ENCODE measurements around the gene PHACTR1. TPM values are rescaled to one million over a fixed set of nuclear protein-coding genes. Genes with fewer than 3 reads are reported as not detected.

PHACTR1 gene
- total and polyA plus RNA-seq, 2 of the 4 experiments (the other 2 are of a cell fraction) = not detected

DNA sequence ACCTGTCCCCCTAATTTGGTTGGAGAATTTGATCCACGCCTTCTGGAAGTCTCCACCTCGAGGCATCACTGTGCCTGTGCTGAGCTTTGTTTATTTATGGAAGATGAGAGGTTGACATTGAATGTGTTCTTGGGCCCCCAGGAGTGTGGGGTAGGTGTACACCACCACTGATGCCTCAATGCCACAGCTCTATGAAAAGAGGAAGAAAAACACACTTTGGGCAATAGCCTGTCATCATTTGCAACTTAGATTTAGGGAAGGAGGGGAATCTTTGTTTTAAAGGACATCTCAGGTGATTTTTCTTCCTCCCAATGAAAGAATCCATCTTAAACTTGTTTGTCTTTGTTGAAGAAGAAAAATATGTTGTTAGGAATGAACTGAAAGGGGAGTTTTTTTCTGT is 569.1 kb downstream of the PHACTR1 start:
- Histone ChIP-seq H2BK120ac (ENCODE audit: low read depth, low read length) (no peak overlapping the region), H2AK5ac (ENCODE audit: low read depth, low read length) (no peak overlapping the region), H3K4me1 (ENCODE audit: control insufficient read depth, insufficient read depth, low read length) (no peaks in the 10 kb centered on the region), H2AK9ac (replicated peaks; ENCODE audit: low read depth, low read length, poor library complexity) (no peak overlapping the region), H3K4me3 (ENCODE audit: insufficient read depth, low read depth, low read length) (no peak overlapping the region), H4K8ac (ENCODE audit: low read depth in 2 of 2, low read length in 2 of 2) (no peak overlapping the region), H2BK15ac (ENCODE audit: low read depth, low read length) (no peak overlapping the region), H3K18ac (ENCODE audit: low read depth, low read length) (no peak overlapping the region), H3K27me3 (ENCODE audit: control insufficient read depth, insufficient read depth, low read length) (no peaks in the 10 kb centered on the region), H2BK5ac (ENCODE audit: low read depth, low read length, poor library complexity, severe bottlenecking) (no peak overlapping the region), H3K4ac (ENCODE audit: low read depth, low read length) (no peak overlapping the region), H3K23ac (ENCODE audit: low read depth, low read length) (no peak overlapping the region), H4K5ac (ENCODE audit: low read depth, low read length) (no peak overlapping the region), H3K79me1 (ENCODE audit: low read depth in 1 of 2, low read length in 2 of 2) (no peaks in the 10 kb centered on the region), H3K27ac (ENCODE audit: insufficient read depth, low read length) (no peak overlapping the region), H2AFZ (replicated peaks; ENCODE audit: low read length, poor library complexity) (no peak overlapping the region), H4K91ac (ENCODE audit: insufficient read depth, low read depth, low read length) (no peak overlapping the region), H3K56ac (ENCODE audit: extremely low read depth, insufficient read depth, low read length) (no peak overlapping the region), H4K20me1 (ENCODE audit: insufficient read depth, low read length) (no peaks in the 10 kb centered on the region), H3K36me3 (ENCODE audit: control insufficient read depth, insufficient read depth, low read length) (no peaks in the 10 kb centered on the region), H3K14ac (replicated peaks; ENCODE audit: low read depth, low read length) (no peak overlapping the region), H3K4me2 (ENCODE audit: low read depth, low read length) (no peak overlapping the region), H2BK20ac (ENCODE audit: low read depth, low read length) (no peak overlapping the region), H3K9me3 (ENCODE audit: control insufficient read depth, insufficient read depth, low read length) (peaks cover 4% of the 10 kb centered on the region; the same call in 1 of the 2 replicates), H3K9me1 (ENCODE audit: insufficient read depth, low read length) (no peaks in the 10 kb centered on the region), H3K9ac (ENCODE audit: low read depth, low read length) (no peak overlapping the region)
- TF ChIP-seq MXI1 (IDR thresholded peaks at IDR 0.05; ENCODE audit: borderline replicate concordance, low read depth, low read length) = no peak
- no peak for TF ChIP-seq POLR2A (IDR thresholded peaks at IDR 0.05; ENCODE audit: low read depth, low read length)
- TF ChIP-seq USF2 (IDR thresholded peaks at IDR 0.05; ENCODE audit: low read depth, low read length) = no peak
- no peak for TF ChIP-seq MAFK (IDR thresholded peaks at IDR 0.05; ENCODE audit: low read depth, low read length)
- TF ChIP-seq, protein P1, sequence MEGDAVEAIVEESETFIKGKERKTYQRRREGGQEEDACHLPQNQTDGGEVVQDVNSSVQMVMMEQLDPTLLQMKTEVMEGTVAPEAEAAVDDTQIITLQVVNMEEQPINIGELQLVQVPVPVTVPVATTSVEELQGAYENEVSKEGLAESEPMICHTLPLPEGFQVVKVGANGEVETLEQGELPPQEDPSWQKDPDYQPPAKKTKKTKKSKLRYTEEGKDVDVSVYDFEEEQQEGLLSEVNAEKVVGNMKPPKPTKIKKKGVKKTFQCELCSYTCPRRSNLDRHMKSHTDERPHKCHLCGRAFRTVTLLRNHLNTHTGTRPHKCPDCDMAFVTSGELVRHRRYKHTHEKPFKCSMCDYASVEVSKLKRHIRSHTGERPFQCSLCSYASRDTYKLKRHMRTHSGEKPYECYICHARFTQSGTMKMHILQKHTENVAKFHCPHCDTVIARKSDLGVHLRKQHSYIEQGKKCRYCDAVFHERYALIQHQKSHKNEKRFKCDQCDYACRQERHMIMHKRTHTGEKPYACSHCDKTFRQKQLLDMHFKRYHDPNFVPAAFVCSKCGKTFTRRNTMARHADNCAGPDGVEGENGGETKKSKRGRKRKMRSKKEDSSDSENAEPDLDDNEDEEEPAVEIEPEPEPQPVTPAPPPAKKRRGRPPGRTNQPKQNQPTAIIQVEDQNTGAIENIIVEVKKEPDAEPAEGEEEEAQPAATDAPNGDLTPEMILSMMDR (conservative IDR thresholded peaks at IDR 0.05; ENCODE audit: low read depth, low read length) = no peak
- no peak for TF ChIP-seq MAZ (IDR thresholded peaks at IDR 0.05; ENCODE audit: borderline replicate concordance, low read depth, low read length)
- TF ChIP-seq ELK1 (IDR thresholded peaks at IDR 0.05; ENCODE audit: borderline replicate concordance, low read depth, low read length) = no peak
- TF ChIP-seq RAD21 (IDR thresholded peaks at IDR 0.05; ENCODE audit: low read length) = no peak
- no peak for TF ChIP-seq RFX5 (IDR thresholded peaks at IDR 0.05; ENCODE audit: low read depth, low read length)
- TF ChIP-seq CHD1 (IDR thresholded peaks at IDR 0.05; ENCODE audit: low read depth, low read length) = no peak
- DNase-seq (no peak), ATAC-seq (ENCODE audit: low read depth) (no peak)
- no CpG with 5 or more reads among the region's 2 CpGs for WGBS, 2 experiments (ENCODE audit: extremely low coverage in 2 of 2, insufficient read length in 1 of 2)
- dilution Hi-C loops (cut with HindIII; ENCODE audit: low sequenced_read_pairs, unreplicated experiment) = no loop called here
- POLR2A ChIA-PET (ENCODE audit: unreplicated experiment) = interaction anchor here (1.3 kb wide), 1 partner anchor 17 kb away, joined by 3 read pairs; no protein-coding TSS in a partner anchor
- CTCF ChIA-PET = interaction anchor here (0.6 to 1.2 kb wide), 2 partner anchors 17 to 34 kb away, joined by 3 to 4 read pairs; no protein-coding TSS in a partner anchor
- in situ Hi-C loops (cut with MboI; ENCODE audit: low sequenced_read_pairs) = no loop called here
- BruUV-seq (replicated peaks) = no TSS peak
- intact Hi-C loops (cut with micrococcal nuclease) = no loop called here
